ENCODE results near the gene SLC25A43.

GRCh38 chrX:119479845-119480244, 80.7 kb downstream of the SLC25A43 start:
- TF ChIP-seq CTCF (conservative IDR thresholded peaks at IDR 0.05; ENCODE audit: low read length) (no peak), EZH2phosphoT487 (IDR thresholded peaks at IDR 0.05; ENCODE audit: borderline replicate concordance) (no peak)
